Measurements from ENCODE around the gene CD276.

GRCh38 chr15:73700041-73700842, 16.1 kb downstream of the CD276 start:
- TF ChIP-seq CTCF (IDR thresholded peaks at IDR 0.05) (peak; percentile 83 to 91 (median 88)), EP300 (IDR thresholded peaks at IDR 0.05) (no peak)
